Subcutaneous abdominal adipose tissue (tissue), 5 donors: ENCODE measurements around the gene KDF1.

Experiments used
- H3K27ac ChIP-seq: one replicate; pipeline ENCODE4 v1.7.0; 2013; ENCODE audit warnings: low read depth, mild to moderate bottlenecking, inconsistent platforms, low read length, moderate library complexity
- H3K27me3 ChIP-seq, 5 donors: one replicate each; pipeline ENCODE4 v1.7.0; 2013; ENCODE audit warnings: low read length in 5 of 5, inconsistent platforms in 1 of 5; ENCODE audit not compliant: control insufficient read depth in 5 of 5, insufficient read depth in 4 of 5
- H3K36me3 ChIP-seq, 5 donors: one replicate each; pipeline ENCODE4 v1.7.0; 2013; ENCODE audit warnings: low read length in 5 of 5; ENCODE audit not compliant: control insufficient read depth in 5 of 5, insufficient read depth in 5 of 5
- H3K4me1 ChIP-seq, 5 donors: one replicate each; pipeline ENCODE4 v1.7.0; 2013; ENCODE audit warnings: low read length in 5 of 5, mild to moderate bottlenecking in 3 of 5, moderate library complexity in 1 of 5; ENCODE audit not compliant: control insufficient read depth in 5 of 5, insufficient read depth in 5 of 5
- H3K4me3 ChIP-seq, 5 donors: one replicate each; pipeline ENCODE4 v1.7.0; 2013; ENCODE audit warnings: low read length in 5 of 5, low read depth in 1 of 5
- H3K9ac ChIP-seq, 5 donors: one replicate each; pipeline ENCODE4 v1.7.0; 2013; ENCODE audit warnings: low read length in 5 of 5, mild to moderate bottlenecking in 4 of 5, moderate library complexity in 3 of 5
- H3K9me3 ChIP-seq, 5 donors: one replicate each; pipeline ENCODE4 v1.7.0; 2013; ENCODE audit warnings: low read length in 5 of 5; ENCODE audit not compliant: control insufficient read depth in 5 of 5
- donor health status: healthy.
- donor health status: healthy.
- donor health status: healthy.
- donor health status: healthy.
- donor health status: healthy.

The KDF1 gene

GRCh38 chr1:26945728-26946127 is 14.5 kb downstream of the KDF1 start:
- no peaks in the 10 kb centered on the region for H3K27me3 ChIP-seq

GRCh38 chr1:26945138-26945537 is 15.1 kb downstream of the KDF1 start:
- Histone ChIP-seq H3K27me3 (no peaks in the 10 kb centered on the region), H3K4me3 (no peak overlapping the region), H3K27ac (no peak overlapping the region), H3K4me1 (peaks cover 0 to 8% (median 0%) of the 10 kb centered on the region in 5 donors), H3K36me3 (peaks cover 4 to 60% (median 47%) of the 10 kb centered on the region in 5 donors), H3K9me3 (no peaks in the 10 kb centered on the region), H3K9ac (no peak overlapping the region)

More at GRCh38 chr1:26945728-26946127, 14.5 kb downstream of the KDF1 start:
- Histone ChIP-seq H3K4me1 (peaks cover 0 to 8% (median 0%) of the 10 kb centered on the region in 5 donors), H3K9ac (no peak overlapping the region), H3K27ac (no peak overlapping the region), H3K36me3 (peaks cover 4 to 60% (median 47%) of the 10 kb centered on the region in 5 donors), H3K4me3 (no peak overlapping the region), H3K9me3 (no peaks in the 10 kb centered on the region)

GRCh38 chr1:26942656-26943055 is 17.6 kb downstream of the KDF1 start:
- H3K36me3 ChIP-seq: peaks cover 4 to 66% (median 55%) of the 10 kb centered on the region in 5 donors
- no peak overlapping the region for H3K9ac ChIP-seq
- H3K9me3 ChIP-seq: no peaks in the 10 kb centered on the region
- no peak overlapping the region for H3K4me3 ChIP-seq
- peaks cover 0 to 6% (median 0%) of the 10 kb centered on the region in 5 donors for H3K4me1 ChIP-seq
- H3K27ac ChIP-seq: no peak overlapping the region
- H3K27me3 ChIP-seq: no peaks in the 10 kb centered on the region

- H3K4me1 ChIP-seq: peaks cover 0 to 6% (median 0%) of the 10 kb centered on the region in 5 donors
- H3K27me3 ChIP-seq: no peaks in the 10 kb centered on the region
- no peak overlapping the region for H3K4me3 ChIP-seq
- H3K36me3 ChIP-seq: peaks cover 4 to 66% (median 56%) of the 10 kb centered on the region in 5 donors
- no peak overlapping the region for H3K9ac ChIP-seq
- H3K27ac ChIP-seq: no peak overlapping the region
- H3K9me3 ChIP-seq: no peaks in the 10 kb centered on the region
Observed at GRCh38 chr1:26941311-26941710, 19.0 kb downstream of the KDF1 start.

GRCh38 chr1:26938659-26939025 is 21.6 kb downstream of the KDF1 start:
- H3K9me3 ChIP-seq: no peaks in the 10 kb centered on the region
- H3K9ac ChIP-seq: no peak overlapping the region
- peaks cover 4 to 51% (median 44%) of the 10 kb centered on the region in 5 donors for H3K36me3 ChIP-seq
- H3K27ac ChIP-seq: no peak overlapping the region
- peaks cover 0 to 2% (median 0%) of the 10 kb centered on the region in 5 donors for H3K4me1 ChIP-seq
- H3K27me3 ChIP-seq: no peaks in the 10 kb centered on the region
- no peak overlapping the region for H3K4me3 ChIP-seq

GRCh38 chr1:26938004-26938658 is 22.1 kb downstream of the KDF1 start:
- peak overlapping the region in 1 of 5 donors; percentile 41 for H3K9ac ChIP-seq
- peaks cover 0 to 46% (median 39%) of the 10 kb centered on the region in 5 donors for H3K36me3 ChIP-seq
- peaks cover 0 to 2% (median 0%) of the 10 kb centered on the region in 5 donors for H3K4me1 ChIP-seq
- no peaks in the 10 kb centered on the region for H3K27me3 ChIP-seq
- H3K4me3 ChIP-seq: no peak overlapping the region
- H3K9me3 ChIP-seq: no peaks in the 10 kb centered on the region
- no peak overlapping the region for H3K27ac ChIP-seq

GRCh38 chr1:26936823-26937222 is 23.4 kb downstream of the KDF1 start:
- peaks cover 0 to 2% (median 0%) of the 10 kb centered on the region in 5 donors for H3K4me1 ChIP-seq

GRCh38 chr1:26932531-26932930 is 27.7 kb downstream of the KDF1 start:
- Histone ChIP-seq H3K9ac (no peak overlapping the region), H3K4me3 (no peak overlapping the region), H3K36me3 (peaks cover 5 to 47% (median 30%) of the 10 kb centered on the region in 5 donors), H3K27me3 (no peaks in the 10 kb centered on the region), H3K27ac (no peak overlapping the region), H3K9me3 (no peaks in the 10 kb centered on the region), H3K4me1 (no peaks in the 10 kb centered on the region)

More at GRCh38 chr1:26936823-26937222, 23.4 kb downstream of the KDF1 start:
- no peak overlapping the region for H3K9ac ChIP-seq
- no peak overlapping the region for H3K4me3 ChIP-seq
- no peaks in the 10 kb centered on the region for H3K9me3 ChIP-seq
- no peak overlapping the region for H3K27ac ChIP-seq
- no peaks in the 10 kb centered on the region for H3K27me3 ChIP-seq
- H3K36me3 ChIP-seq: peaks cover 0 to 39% (median 30%) of the 10 kb centered on the region in 5 donors

GRCh38 chr1:26923711-26924110 is 36.6 kb downstream of the KDF1 start:
- Histone ChIP-seq H3K4me3 (no peak overlapping the region), H3K36me3 (peaks cover 11 to 38% (median 30%) of the 10 kb centered on the region in 5 donors), H3K4me1 (peaks cover 1 to 22% (median 18%) of the 10 kb centered on the region in 5 donors), H3K27ac (no peak overlapping the region), H3K9ac (no peak overlapping the region), H3K27me3 (no peaks in the 10 kb centered on the region), H3K9me3 (no peaks in the 10 kb centered on the region)

- Histone ChIP-seq H3K9me3 (no peaks in the 10 kb centered on the region), H3K36me3 (peaks cover 9 to 34% (median 26%) of the 10 kb centered on the region in 5 donors), H3K4me1 (peaks cover 1 to 22% (median 18%) of the 10 kb centered on the region in 5 donors), H3K27me3 (no peaks in the 10 kb centered on the region), H3K9ac (peak overlapping the region in 3 of 5 donors; percentile 65 to 97 (median 94)), H3K4me3 (peak overlapping the region in 4 of 5 donors; percentile 83 to 97 (median 92)), H3K27ac (no peak overlapping the region)
Observed at GRCh38 chr1:26922901-26923300, 37.4 kb downstream of the KDF1 start.
